T-cell (primary cell): ENCODE measurements around the gene TRNAU1AP. TPM values are rescaled to one million over a fixed set of nuclear protein-coding genes. Genes with fewer than 3 reads are reported as not detected.
"Not testable (repeated sequence)": the region's sequence is repeated elsewhere in the genome, so short reads cannot be mapped to it uniquely, and the experiment has no call there.

Experiments used
- ATAC-seq, 4 experiments: fragments of 200-7000 bp in 3 of 4; fragments of 150-1000 bp in 1 of 4; cut with Tn5 transposase; replicated peaks in 1 of 4; 1 replicate in 3 of 4; 2 replicates in 1 of 4; pipeline ENCODE4 v1.10.0; 2021; ENCODE audit warnings: moderate library complexity in 3 of 4, mild to moderate bottlenecking in 2 of 4, moderate number of reproducible peaks in 1 of 4
- CTCF ChIA-PET, 2 donors: fragments of 300-600 bp; sonication (Branson Sonifier 250); formaldehyde crosslinking; loops; one replicate each; lab custom pipeline; 2022; ENCODE audit warnings: antibody characterized with exemption in 2 of 2; lab: Charles Lee
- POLR2A ChIA-PET, 2 donors: fragments of 300-600 bp; sonication (Branson Sonifier 250); formaldehyde crosslinking; loops; one replicate each; lab custom pipeline; 2022; ENCODE audit warnings: antibody characterized with exemption in 2 of 2; lab: Charles Lee
- DNase-seq, 35 experiments: peaks; one replicate each; pipeline versions ENCODE4 v3.0.0 to v3.0.0-alpha.2; 2013 to 2023
- H3K27ac ChIP-seq: one replicate; pipeline ENCODE4 v1.5.1; 2013; ENCODE audit warnings: low read length
- H3K27me3 ChIP-seq, 2 experiments: replicated peaks in 1 of 2; 1 replicate in 1 of 2; 2 replicates in 1 of 2; pipeline versions ENCODE4 v1.6.1 to v1.7.0; 2013; ENCODE audit warnings: low read length in 1 of 2, mixed read lengths in 1 of 2; ENCODE audit not compliant: control insufficient read depth in 2 of 2, insufficient read depth in 2 of 2; ENCODE audit errors: extremely low read depth in 1 of 2
- H3K36me3 ChIP-seq, 2 donors: 1 replicate in 1 of 2; 2 replicates in 1 of 2; pipeline versions ENCODE4 v1.6.1 to v1.7.0; 2013; ENCODE audit warnings: low read length in 1 of 2; ENCODE audit not compliant: control insufficient read depth in 2 of 2, insufficient read depth in 1 of 2; ENCODE audit errors: extremely low read depth in 1 of 2
- H3K4me1 ChIP-seq, 2 experiments: 1 replicate in 1 of 2; 2 replicates in 1 of 2; pipeline versions ENCODE4 v1.6.1 to v1.7.0; 2013; ENCODE audit warnings: low read length in 2 of 2, mixed read lengths in 1 of 2; ENCODE audit not compliant: insufficient read depth in 2 of 2, control insufficient read depth in 1 of 2; ENCODE audit errors: extremely low read depth in 1 of 2
- H3K4me3 ChIP-seq, 2 donors: 1 replicate in 1 of 2; 2 replicates in 1 of 2; pipeline versions ENCODE4 v1.5.1 to v1.7.0; 2013; ENCODE audit warnings: mild to moderate bottlenecking in 2 of 2, low read length in 1 of 2, moderate library complexity in 1 of 2; ENCODE audit not compliant: control insufficient read depth in 1 of 2; ENCODE audit errors: extremely low read depth in 1 of 2
- H3K9me3 ChIP-seq: 2 replicates; pipeline ENCODE4 v1.7.0; 2013
- H3K27ac Mint-ChIP-seq, 2 donors: one replicate each; pipeline ENCODE4 v1.8.0; 2020 to 2021; ENCODE audit warnings: mild to moderate bottlenecking in 2 of 2, mixed read lengths in 2 of 2
- H3K27me3 Mint-ChIP-seq, 2 donors: one replicate each; pipeline ENCODE4 v1.8.0; 2021 to 2022; ENCODE audit warnings: mixed read lengths in 2 of 2
- H3K36me3 Mint-ChIP-seq: one replicate; pipeline ENCODE4 v1.8.0; 2021; ENCODE audit warnings: mixed read lengths
- H3K4me1 Mint-ChIP-seq, 3 donors: one replicate each; pipeline ENCODE4 v1.8.0; 2020 to 2022; ENCODE audit warnings: mixed read lengths in 3 of 3, mild to moderate bottlenecking in 1 of 3
- H3K4me3 Mint-ChIP-seq, 3 donors: one replicate each; pipeline ENCODE4 v1.8.0; 2020 to 2022; ENCODE audit warnings: mild to moderate bottlenecking in 3 of 3, mixed read lengths in 3 of 3, moderate library complexity in 3 of 3
- H3K9me3 Mint-ChIP-seq, 3 donors: one replicate each; pipeline ENCODE4 v1.8.0; 2020 to 2022; ENCODE audit warnings: mixed read lengths in 3 of 3
- WGBS: methylation state at CpG from one replicate; pipeline ENCODE4 v1.1.5; 2013; ENCODE audit warnings: missing lambda C conversion rate; ENCODE audit not compliant: insufficient coverage; 5-methylcytosine and 5-hydroxymethylcytosine counted together
- total RNA-seq, 35 experiments: library from RNA in 6 of 35; stranded (reverse) in 6 of 35; fragments of 120-200 nt in 1 of 35; gene quantifications; one replicate each; pipeline versions ENCODE4 v1.2.1 to v1.2.4 and lab custom pipeline; 2013 to 2026

TRNAU1AP gene
- total RNA-seq, 5 donors from 2014 or later (not counting 1 experiment from before 2014, with no cell fraction given) = 28.6 to 47.6 (median 41.3) TPM

DNA sequence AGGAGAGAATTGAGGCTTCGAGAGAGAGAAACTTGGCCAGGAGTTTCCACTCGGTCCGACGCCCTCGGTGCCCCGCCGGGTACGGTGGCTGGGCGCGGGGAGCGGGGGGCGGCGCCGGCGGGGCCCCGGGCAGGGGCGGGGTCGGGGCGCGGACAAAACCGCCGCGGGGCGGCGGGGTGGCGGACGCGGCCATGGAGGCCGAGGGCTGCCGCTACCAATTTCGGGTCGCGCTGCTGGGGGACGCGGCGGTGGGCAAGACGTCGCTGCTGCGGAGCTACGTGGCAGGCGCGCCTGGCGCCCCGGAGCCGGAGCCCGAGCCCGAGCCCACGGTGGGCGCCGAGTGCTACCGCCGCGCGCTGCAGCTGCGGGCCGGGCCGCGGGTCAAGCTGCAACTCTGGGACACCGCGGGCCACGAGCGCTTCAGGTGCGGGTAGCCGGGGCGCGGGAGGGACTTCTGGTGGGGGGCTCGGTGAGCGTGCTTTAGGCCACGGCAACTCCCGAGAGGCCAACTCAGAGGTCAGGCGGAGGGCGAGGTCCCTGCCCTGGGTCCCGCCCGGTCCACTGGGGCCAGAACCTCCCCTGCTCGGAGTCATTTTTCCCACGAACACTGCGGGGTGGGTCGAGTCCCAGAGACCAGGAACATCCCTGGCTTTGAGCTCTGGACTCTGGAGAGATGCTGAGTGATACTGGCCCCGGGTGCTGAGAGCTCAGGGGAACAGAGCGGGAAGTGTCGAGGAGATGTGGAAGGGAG lies 39.6 kb downstream of the TRNAU1AP start:
- H3K27ac Mint-ChIP-seq = no peak overlapping the region
- H3K4me3 ChIP-seq = peak overlapping the region; percentile 25 to 26
- no peaks in the 10 kb centered on the region for H3K9me3 ChIP-seq
- H3K4me1 Mint-ChIP-seq = peaks cover 0 to 8% (median 5%) of the 10 kb centered on the region in 3 donors
- H3K27ac ChIP-seq = no peak overlapping the region
- H3K27me3 ChIP-seq = peaks cover 0 to 25% of the 10 kb centered on the region in 2 experiments
- ChIA-PET POLR2A (no interaction called here), CTCF (no interaction called here)
- H3K4me3 Mint-ChIP-seq = peak overlapping the region; percentile 75 to 78 (median 77)
- ATAC-seq = peak; percentile 67 to 78 (median 73)
- peak in 2 of 35 experiments; percentile 6 to 21 for DNase-seq
- no peaks in the 10 kb centered on the region for H3K9me3 Mint-ChIP-seq
- H3K36me3 ChIP-seq = no peaks in the 10 kb centered on the region
- WGBS = 11% methylated on average over 81 of the region's 81 CpGs
- peaks cover 4% of the 10 kb centered on the region for H3K36me3 Mint-ChIP-seq
- H3K4me1 ChIP-seq = peaks cover 0 to 8% of the 10 kb centered on the region in 2 experiments
- H3K27me3 Mint-ChIP-seq = peaks cover 0 to 7% of the 10 kb centered on the region in 2 donors

DNA sequence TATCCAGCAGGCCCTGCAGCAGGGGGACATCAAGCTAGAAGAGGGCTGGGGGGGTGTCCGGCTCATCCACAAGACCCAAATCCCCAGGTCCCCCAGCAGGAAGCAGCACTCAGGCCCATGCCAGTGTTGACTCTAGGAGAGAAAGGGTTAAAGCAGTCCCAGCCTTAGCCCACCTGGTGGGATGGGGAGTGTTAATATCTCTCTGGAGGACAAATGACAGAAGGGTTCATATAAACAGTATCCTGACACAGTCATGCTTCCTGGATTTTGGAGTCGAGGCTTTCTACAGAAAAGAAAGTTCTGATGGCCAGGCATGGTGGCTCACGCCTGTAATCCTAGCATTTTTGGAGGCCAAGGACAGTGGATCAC lies 41.1 kb downstream of the TRNAU1AP start:
- H3K4me1 Mint-ChIP-seq, H3K27me3 Mint-ChIP-seq, H3K4me3 ChIP-seq, H3K36me3 Mint-ChIP-seq, H3K27ac ChIP-seq, ATAC-seq, POLR2A ChIA-PET, H3K27ac Mint-ChIP-seq, DNase-seq, CTCF ChIA-PET, H3K36me3 ChIP-seq, H3K4me3 Mint-ChIP-seq, H3K9me3 Mint-ChIP-seq, H3K9me3 ChIP-seq, H3K4me1 ChIP-seq: not testable (repeated sequence)
- peaks cover 0 to 25% of the 10 kb centered on the region in 2 experiments for H3K27me3 ChIP-seq
- WGBS = 90% methylated on average over 2 of the region's 3 CpGs

DNA sequence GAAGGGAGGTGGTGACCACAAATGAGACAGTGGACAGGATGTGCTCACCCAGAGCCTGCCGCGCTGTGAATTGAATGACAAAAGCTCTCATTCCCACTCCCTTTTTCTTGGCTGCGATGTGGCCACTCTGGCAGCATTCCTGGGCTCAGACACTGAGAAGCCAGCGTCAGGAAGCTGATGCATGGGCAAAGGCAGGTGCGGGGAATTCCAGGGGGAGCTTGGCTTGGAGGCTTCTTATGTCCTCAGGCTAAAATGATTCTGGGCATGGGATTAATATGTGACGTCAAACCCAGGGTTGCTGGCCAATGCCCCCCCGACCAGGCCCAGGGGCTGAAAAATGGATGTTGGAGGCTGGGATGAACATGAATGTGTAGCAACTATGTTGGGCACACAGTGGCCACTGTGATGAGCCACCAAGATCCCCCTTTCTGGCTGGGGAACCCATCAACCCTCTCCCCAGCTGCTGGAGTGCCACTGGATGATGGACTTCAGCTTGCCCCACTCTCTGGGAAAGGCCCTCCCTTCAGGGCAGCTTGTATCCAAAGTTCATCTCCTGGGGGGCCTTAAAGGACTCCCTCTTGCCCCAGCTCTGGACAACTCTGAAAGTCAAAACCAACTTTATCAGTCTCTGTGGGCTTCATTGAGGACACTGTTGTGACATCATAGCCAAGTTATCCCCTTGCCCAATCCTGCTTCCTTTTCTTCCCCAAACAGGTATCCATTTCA lies 42.0 kb downstream of the TRNAU1AP start:
- H3K36me3 ChIP-seq, H3K9me3 ChIP-seq, CTCF ChIA-PET, H3K4me3 ChIP-seq, H3K27ac Mint-ChIP-seq, H3K9me3 Mint-ChIP-seq, H3K27me3 Mint-ChIP-seq, H3K4me1 Mint-ChIP-seq, H3K36me3 Mint-ChIP-seq, H3K4me3 Mint-ChIP-seq, DNase-seq, H3K27ac ChIP-seq, H3K4me1 ChIP-seq, POLR2A ChIA-PET, ATAC-seq: not testable (repeated sequence)
- 98% methylated on average over 5 of the region's 7 CpGs for WGBS
- H3K27me3 ChIP-seq = peaks cover 0 to 25% of the 10 kb centered on the region in 2 experiments

DNA sequence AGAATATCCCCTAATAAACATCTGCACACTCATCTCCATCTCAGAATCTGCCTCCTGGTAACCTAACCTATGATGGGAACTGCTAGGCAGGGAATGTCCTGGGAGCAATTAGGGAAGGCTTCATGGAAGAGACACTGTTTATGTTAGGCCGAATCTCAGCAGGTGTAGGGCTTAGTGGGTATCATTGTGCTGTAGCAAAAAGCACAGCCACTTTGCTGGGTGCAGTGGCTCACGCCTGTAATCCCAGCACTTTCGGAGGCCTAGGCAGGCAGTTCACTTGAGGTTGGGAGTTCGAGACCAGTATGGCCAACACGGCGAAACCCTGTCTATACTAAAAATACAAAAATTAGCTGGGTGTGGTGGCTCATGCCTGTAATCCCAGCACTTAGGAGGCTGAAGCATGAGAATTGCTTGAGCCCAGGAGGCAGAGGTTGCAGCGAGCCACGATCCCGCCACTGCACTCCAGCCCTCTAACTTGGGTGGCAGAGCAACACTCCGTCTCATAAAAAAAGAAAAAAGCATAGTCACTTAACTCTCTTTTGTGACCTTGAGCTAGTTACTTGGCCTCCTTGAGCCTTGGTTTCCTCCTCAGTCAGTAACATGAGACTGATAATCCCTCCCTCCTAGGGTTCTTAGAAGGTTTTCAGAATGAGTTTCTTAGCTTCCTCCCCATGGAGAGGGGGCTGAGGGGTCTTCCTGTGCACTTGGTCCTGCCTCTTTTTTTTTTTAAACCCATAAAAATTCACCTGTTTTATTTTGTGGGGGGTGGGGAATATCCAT lies 42.7 kb downstream of the TRNAU1AP start:
- POLR2A ChIA-PET = interaction anchor here in 1 of 2 donors (0.7 kb wide), 1 partner anchor 56 kb away, joined by 4 read pairs; no protein-coding TSS in a partner anchor
- H3K9me3 Mint-ChIP-seq = no peaks in the 10 kb centered on the region
- WGBS = 92% methylated on average over 5 of the region's 10 CpGs
- Histone ChIP-seq H3K9me3 (no peaks in the 10 kb centered on the region), H3K27ac (no peak overlapping the region), H3K4me3 (no peak overlapping the region), H3K36me3 (peaks cover 2 to 4% of the 10 kb centered on the region in 2 donors), H3K4me1 (peaks cover 0 to 8% of the 10 kb centered on the region in 2 experiments), H3K27me3 (peaks cover 0 to 25% of the 10 kb centered on the region in 2 experiments)
- peaks cover 4% of the 10 kb centered on the region for H3K36me3 Mint-ChIP-seq
- no peak for ATAC-seq
- no peak overlapping the region for H3K27ac Mint-ChIP-seq
- peaks cover 0 to 8% (median 5%) of the 10 kb centered on the region in 3 donors for H3K4me1 Mint-ChIP-seq
- CTCF ChIA-PET = no interaction called here
- H3K27me3 Mint-ChIP-seq = peaks cover 0 to 7% of the 10 kb centered on the region in 2 donors
- DNase-seq = no peak
- H3K4me3 Mint-ChIP-seq = peak overlapping the region in 1 of 3 donors; percentile 4

DNA sequence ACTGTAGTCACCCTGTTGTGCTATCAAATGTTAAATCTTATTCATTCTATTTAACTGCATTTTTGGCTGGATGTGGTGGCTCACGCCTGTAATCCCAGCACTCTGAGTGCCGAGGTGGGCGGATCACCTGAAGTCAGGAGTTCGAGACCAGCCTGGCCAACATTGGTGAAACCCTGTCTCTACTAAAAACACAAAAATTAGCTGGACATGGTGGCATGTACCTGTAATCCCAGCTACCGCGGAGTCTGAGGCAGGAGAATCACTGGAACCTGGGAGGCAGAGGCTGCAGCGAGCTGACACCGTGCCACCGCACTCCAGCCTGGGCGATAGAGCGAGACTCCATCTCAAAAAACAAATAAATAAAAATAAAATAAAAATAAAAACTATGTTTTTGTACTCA lies 43.4 kb downstream of the TRNAU1AP start:
- WGBS = 97% methylated on average over 5 of the region's 11 CpGs
- not testable (repeated sequence) for DNase-seq

DNA sequence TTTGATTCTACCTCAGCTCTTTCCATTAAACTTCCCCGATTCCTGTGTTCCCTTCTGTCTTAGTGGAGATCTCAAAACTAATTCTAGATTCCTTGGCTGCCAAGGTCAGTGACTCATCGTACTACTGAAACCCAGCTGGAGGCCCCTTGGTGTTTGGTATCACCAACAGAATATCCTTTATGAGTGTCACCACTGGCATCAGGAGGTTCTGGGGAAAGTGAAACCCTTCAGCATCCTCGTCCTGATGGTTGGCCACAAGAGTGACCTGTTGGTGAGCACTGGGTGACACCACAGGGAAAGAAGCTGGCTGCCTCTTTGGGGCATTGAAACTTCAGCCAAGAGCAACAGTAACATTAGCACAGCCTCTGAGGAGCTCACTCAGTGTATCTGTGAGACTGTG lies 48.8 kb downstream of the TRNAU1AP start:
- Mint-ChIP-seq H3K4me3 (no peak overlapping the region), H3K27ac (no peak overlapping the region), H3K9me3 (no peaks in the 10 kb centered on the region), H3K27me3 (no peaks in the 10 kb centered on the region), H3K36me3 (peaks cover 24% of the 10 kb centered on the region), H3K4me1 (no peaks in the 10 kb centered on the region)
- no peaks in the 10 kb centered on the region for H3K27me3 ChIP-seq
- H3K9me3 ChIP-seq = no peaks in the 10 kb centered on the region
- H3K4me3 ChIP-seq = no peak overlapping the region
- DNase-seq (no peak), ATAC-seq (no peak)
- CTCF ChIA-PET = no interaction called here
- H3K36me3 ChIP-seq = peaks cover 6 to 50% of the 10 kb centered on the region in 2 donors
- no peaks in the 10 kb centered on the region for H3K4me1 ChIP-seq
- WGBS = 68% methylated on average over 2 of the region's 3 CpGs
- POLR2A ChIA-PET = no interaction called here
- H3K27ac ChIP-seq = no peak overlapping the region

More for the DNA sequence above, 43.4 kb downstream of the TRNAU1AP start:
- H3K4me3 Mint-ChIP-seq, H3K36me3 Mint-ChIP-seq, H3K27ac ChIP-seq, H3K27me3 Mint-ChIP-seq, H3K4me1 ChIP-seq, CTCF ChIA-PET, H3K9me3 Mint-ChIP-seq, H3K27ac Mint-ChIP-seq, H3K4me3 ChIP-seq, H3K4me1 Mint-ChIP-seq, H3K36me3 ChIP-seq, ATAC-seq, H3K9me3 ChIP-seq: not testable (repeated sequence)
- POLR2A ChIA-PET = interaction anchor here in 1 of 2 donors (0.7 kb wide), 1 partner anchor 57 kb away, joined by 4 read pairs; no protein-coding TSS in a partner anchor
- H3K27me3 ChIP-seq = peaks cover 0 to 21% of the 10 kb centered on the region in 2 experiments
